ENCODE data around the gene C11orf86. TPM values are rescaled to one million over a fixed set of nuclear protein-coding genes. Genes with fewer than 3 reads are reported as not detected.

The C11orf86 gene
- total and polyA plus RNA-seq, 2 of the 8 experiments (the other 6 are each of a cell fraction or from before 2014, with no cell fraction given): 0.91 to 0.97 TPM

GRCh38 chr11:67022341-67022933, 47.3 kb downstream of the C11orf86 start (continued):
- TF ChIP-seq, protein P1, sequence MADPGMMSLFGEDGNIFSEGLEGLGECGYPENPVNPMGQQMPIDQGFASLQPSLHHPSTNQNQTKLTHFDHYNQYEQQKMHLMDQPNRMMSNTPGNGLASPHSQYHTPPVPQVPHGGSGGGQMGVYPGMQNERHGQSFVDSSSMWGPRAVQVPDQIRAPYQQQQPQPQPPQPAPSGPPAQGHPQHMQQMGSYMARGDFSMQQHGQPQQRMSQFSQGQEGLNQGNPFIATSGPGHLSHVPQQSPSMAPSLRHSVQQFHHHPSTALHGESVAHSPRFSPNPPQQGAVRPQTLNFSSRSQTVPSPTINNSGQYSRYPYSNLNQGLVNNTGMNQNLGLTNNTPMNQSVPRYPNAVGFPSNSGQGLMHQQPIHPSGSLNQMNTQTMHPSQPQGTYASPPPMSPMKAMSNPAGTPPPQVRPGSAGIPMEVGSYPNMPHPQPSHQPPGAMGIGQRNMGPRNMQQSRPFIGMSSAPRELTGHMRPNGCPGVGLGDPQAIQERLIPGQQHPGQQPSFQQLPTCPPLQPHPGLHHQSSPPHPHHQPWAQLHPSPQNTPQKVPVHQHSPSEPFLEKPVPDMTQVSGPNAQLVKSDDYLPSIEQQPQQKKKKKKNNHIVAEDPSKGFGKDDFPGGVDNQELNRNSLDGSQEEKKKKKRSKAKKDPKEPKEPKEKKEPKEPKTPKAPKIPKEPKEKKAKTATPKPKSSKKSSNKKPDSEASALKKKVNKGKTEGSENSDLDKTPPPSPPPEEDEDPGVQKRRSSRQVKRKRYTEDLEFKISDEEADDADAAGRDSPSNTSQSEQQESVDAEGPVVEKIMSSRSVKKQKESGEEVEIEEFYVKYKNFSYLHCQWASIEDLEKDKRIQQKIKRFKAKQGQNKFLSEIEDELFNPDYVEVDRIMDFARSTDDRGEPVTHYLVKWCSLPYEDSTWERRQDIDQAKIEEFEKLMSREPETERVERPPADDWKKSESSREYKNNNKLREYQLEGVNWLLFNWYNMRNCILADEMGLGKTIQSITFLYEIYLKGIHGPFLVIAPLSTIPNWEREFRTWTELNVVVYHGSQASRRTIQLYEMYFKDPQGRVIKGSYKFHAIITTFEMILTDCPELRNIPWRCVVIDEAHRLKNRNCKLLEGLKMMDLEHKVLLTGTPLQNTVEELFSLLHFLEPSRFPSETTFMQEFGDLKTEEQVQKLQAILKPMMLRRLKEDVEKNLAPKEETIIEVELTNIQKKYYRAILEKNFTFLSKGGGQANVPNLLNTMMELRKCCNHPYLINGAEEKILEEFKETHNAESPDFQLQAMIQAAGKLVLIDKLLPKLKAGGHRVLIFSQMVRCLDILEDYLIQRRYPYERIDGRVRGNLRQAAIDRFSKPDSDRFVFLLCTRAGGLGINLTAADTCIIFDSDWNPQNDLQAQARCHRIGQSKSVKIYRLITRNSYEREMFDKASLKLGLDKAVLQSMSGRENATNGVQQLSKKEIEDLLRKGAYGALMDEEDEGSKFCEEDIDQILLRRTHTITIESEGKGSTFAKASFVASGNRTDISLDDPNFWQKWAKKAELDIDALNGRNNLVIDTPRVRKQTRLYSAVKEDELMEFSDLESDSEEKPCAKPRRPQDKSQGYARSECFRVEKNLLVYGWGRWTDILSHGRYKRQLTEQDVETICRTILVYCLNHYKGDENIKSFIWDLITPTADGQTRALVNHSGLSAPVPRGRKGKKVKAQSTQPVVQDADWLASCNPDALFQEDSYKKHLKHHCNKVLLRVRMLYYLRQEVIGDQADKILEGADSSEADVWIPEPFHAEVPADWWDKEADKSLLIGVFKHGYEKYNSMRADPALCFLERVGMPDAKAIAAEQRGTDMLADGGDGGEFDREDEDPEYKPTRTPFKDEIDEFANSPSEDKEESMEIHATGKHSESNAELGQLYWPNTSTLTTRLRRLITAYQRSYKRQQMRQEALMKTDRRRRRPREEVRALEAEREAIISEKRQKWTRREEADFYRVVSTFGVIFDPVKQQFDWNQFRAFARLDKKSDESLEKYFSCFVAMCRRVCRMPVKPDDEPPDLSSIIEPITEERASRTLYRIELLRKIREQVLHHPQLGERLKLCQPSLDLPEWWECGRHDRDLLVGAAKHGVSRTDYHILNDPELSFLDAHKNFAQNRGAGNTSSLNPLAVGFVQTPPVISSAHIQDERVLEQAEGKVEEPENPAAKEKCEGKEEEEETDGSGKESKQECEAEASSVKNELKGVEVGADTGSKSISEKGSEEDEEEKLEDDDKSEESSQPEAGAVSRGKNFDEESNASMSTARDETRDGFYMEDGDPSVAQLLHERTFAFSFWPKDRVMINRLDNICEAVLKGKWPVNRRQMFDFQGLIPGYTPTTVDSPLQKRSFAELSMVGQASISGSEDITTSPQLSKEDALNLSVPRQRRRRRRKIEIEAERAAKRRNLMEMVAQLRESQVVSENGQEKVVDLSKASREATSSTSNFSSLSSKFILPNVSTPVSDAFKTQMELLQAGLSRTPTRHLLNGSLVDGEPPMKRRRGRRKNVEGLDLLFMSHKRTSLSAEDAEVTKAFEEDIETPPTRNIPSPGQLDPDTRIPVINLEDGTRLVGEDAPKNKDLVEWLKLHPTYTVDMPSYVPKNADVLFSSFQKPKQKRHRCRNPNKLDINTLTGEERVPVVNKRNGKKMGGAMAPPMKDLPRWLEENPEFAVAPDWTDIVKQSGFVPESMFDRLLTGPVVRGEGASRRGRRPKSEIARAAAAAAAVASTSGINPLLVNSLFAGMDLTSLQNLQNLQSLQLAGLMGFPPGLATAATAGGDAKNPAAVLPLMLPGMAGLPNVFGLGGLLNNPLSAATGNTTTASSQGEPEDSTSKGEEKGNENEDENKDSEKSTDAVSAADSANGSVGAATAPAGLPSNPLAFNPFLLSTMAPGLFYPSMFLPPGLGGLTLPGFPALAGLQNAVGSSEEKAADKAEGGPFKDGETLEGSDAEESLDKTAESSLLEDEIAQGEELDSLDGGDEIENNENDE (IDR thresholded peaks at IDR 0.05; ENCODE audit: insufficient replicate concordance, low read length): no peak
- no peak for TF ChIP-seq JUN (IDR thresholded peaks at IDR 0.05; ENCODE audit: low read depth, low read length)
- TF ChIP-seq NANOG (IDR thresholded peaks at IDR 0.05; ENCODE audit: insufficient read depth, low read depth, low read length, poor library complexity, severe bottlenecking): no peak
- no peak for TF ChIP-seq SP1 (IDR thresholded peaks at IDR 0.05; ENCODE audit: low read depth, low read length)
- TF ChIP-seq JUND (IDR thresholded peaks at IDR 0.05; ENCODE audit: low read length): no peak
- TF ChIP-seq SP2 (IDR thresholded peaks at IDR 0.05; ENCODE audit: low read length): no peak
- no peak for TF ChIP-seq BRCA1 (IDR thresholded peaks at IDR 0.05; ENCODE audit: low read depth, low read length)
